B cell (primary cell): ENCODE measurements around the gene CACNA1D. TPM values are rescaled to one million over a fixed set of nuclear protein-coding genes. Genes with fewer than 3 reads are reported as not detected.

Experiments
- ATAC-seq: fragments of 200-7000 bp; cut with Tn5 transposase; one replicate; pipeline ENCODE4 v1.10.0; 2021; ENCODE audit warnings: low read depth, mild to moderate bottlenecking, moderate number of reproducible peaks, moderate library complexity
- CTCF ChIA-PET: fragments of 350-600 bp; sonication (Branson Sonifier 250); formaldehyde crosslinking; loops from one replicate; lab custom pipeline; 2021; ENCODE audit warnings: antibody characterized with exemption, inconsistent platforms; lab: Charles Lee
- POLR2A ChIA-PET: fragments of 350-600 bp; sonication (Branson Sonifier 250); formaldehyde crosslinking; loops from one replicate; lab custom pipeline; 2021; ENCODE audit warnings: antibody characterized with exemption; lab: Charles Lee
- DNase-seq: peaks from one replicate; pipeline ENCODE4 v3.0.0; 2013
- H2AFZ ChIP-seq: 2 replicates; pipeline ENCODE4 v1.6.1; 2012; ENCODE audit warnings: mild to moderate bottlenecking, low read depth, low read length; ENCODE audit not compliant: insufficient read depth, poor library complexity, severe bottlenecking
- H3K27ac ChIP-seq, 2 donors: 1 replicate in 1 of 2; 2 replicates in 1 of 2; pipeline ENCODE4 v1.5.1; 2012 to 2013; ENCODE audit warnings: low read length in 2 of 2, mild to moderate bottlenecking in 2 of 2, moderate library complexity in 1 of 2
- H3K27me3 ChIP-seq, 4 experiments: fragments of 200-600 bp in 1 of 4; sonication (generic) in 1 of 4; replicated peaks in 1 of 4; 1 replicate in 2 of 4; 2 replicates in 2 of 4; pipeline versions ENCODE4 v1.6.1 to v1.7.0; 2013 to 2016; ENCODE audit warnings: low read length in 3 of 4, mild to moderate bottlenecking in 2 of 4, mixed read lengths in 1 of 4, moderate library complexity in 1 of 4; ENCODE audit not compliant: insufficient read depth in 4 of 4, control insufficient read depth in 3 of 4; ENCODE audit errors: control extremely low read depth in 1 of 4
- H3K36me3 ChIP-seq, 2 experiments: replicated peaks in 1 of 2; 1 replicate in 1 of 2; 2 replicates in 1 of 2; pipeline versions ENCODE4 v1.6.1 to v1.7.1; 2013; ENCODE audit warnings: low read length in 1 of 2; ENCODE audit not compliant: insufficient read depth in 2 of 2, control insufficient read depth in 1 of 2; ENCODE audit errors: control extremely low read depth in 1 of 2, extremely low read depth in 1 of 2
- H3K4me1 ChIP-seq, 2 donors: fragments of 200-600 bp in 1 of 2; sonication (generic) in 1 of 2; 1 replicate in 1 of 2; 2 replicates in 1 of 2; pipeline versions ENCODE4 v1.5.1 to v1.6.1; 2013 to 2017; ENCODE audit warnings: low read length in 2 of 2; ENCODE audit not compliant: control insufficient read depth in 2 of 2, insufficient read depth in 2 of 2
- H3K4me2 ChIP-seq: replicated peaks from 2 replicates; pipeline ENCODE3; 2012; ENCODE audit warnings: mild to moderate bottlenecking, low read depth, low read length; ENCODE audit not compliant: poor library complexity, severe bottlenecking
- H3K4me3 ChIP-seq, 5 experiments: fragments of 200-600 bp in 1 of 5; sonication (generic) in 1 of 5; 1 replicate in 3 of 5; 2 replicates in 2 of 5; pipeline versions ENCODE4 v1.5.1 to v1.7.0; 2011 to 2016; ENCODE audit warnings: low read length in 4 of 5, mild to moderate bottlenecking in 4 of 5, low read depth in 2 of 5, control low read depth in 1 of 5, moderate library complexity in 1 of 5; ENCODE audit not compliant: insufficient read depth in 1 of 5; ENCODE audit errors: control extremely low read depth in 1 of 5, extremely low read depth in 1 of 5
- H3K79me2 ChIP-seq: fragments of 200-600 bp; sonication (generic); one replicate; pipeline ENCODE4 v1.6.0; 2016; ENCODE audit warnings: low read length; ENCODE audit not compliant: control insufficient read depth, insufficient read depth
- H3K9ac ChIP-seq: fragments of 200-600 bp; sonication (generic); 2 replicates; pipeline ENCODE4 v1.6.1; 2017; ENCODE audit warnings: mild to moderate bottlenecking, low read length, moderate library complexity
- H3K9me3 ChIP-seq, 3 donors: one replicate each; pipeline versions ENCODE4 v1.6.1 to v1.7.1; 2013; ENCODE audit warnings: low read length in 2 of 3; ENCODE audit not compliant: control insufficient read depth in 2 of 3, insufficient read depth in 1 of 3; ENCODE audit errors: control extremely low read depth in 1 of 3
- H4K20me1 ChIP-seq: 2 replicates; pipeline ENCODE4 v1.6.0; 2012; ENCODE audit warnings: mild to moderate bottlenecking, low read length; ENCODE audit not compliant: insufficient read depth, control insufficient read depth, poor library complexity, severe bottlenecking
- H3K27ac Mint-ChIP-seq: one replicate; pipeline ENCODE4 v1.8.0; 2021; ENCODE audit warnings: mixed read lengths
- H3K27me3 Mint-ChIP-seq: one replicate; pipeline ENCODE4 v1.8.0; 2021; ENCODE audit warnings: mixed read lengths
- H3K4me1 Mint-ChIP-seq: one replicate; pipeline ENCODE4 v1.8.0; 2021; ENCODE audit warnings: mixed read lengths
- H3K4me3 Mint-ChIP-seq: one replicate; pipeline ENCODE4 v1.8.0; 2021; ENCODE audit warnings: mixed read lengths
- H3K9me3 Mint-ChIP-seq: one replicate; pipeline ENCODE4 v1.8.0; 2022; ENCODE audit warnings: mixed read lengths; ENCODE audit not compliant: insufficient read depth
- CTCF ChIP-seq: fragments of 200-600 bp; IDR thresholded peaks from one replicate; pipeline ENCODE4 v1.8.0; 2022; ENCODE audit warnings: antibody characterized with exemption, mild to moderate bottlenecking
- EZH2 ChIP-seq: IDR thresholded peaks from 2 replicates; pipeline ENCODE4 v1.6.1; 2012; ENCODE audit warnings: borderline replicate concordance, low read depth, mild to moderate bottlenecking, moderate library complexity, low read length; ENCODE audit not compliant: insufficient read depth, poor library complexity, severe bottlenecking
- WGBS: methylation state at CpG from one replicate; pipeline ENCODE4 v1.1.5; 2013; ENCODE audit warnings: missing lambda C conversion rate; ENCODE audit not compliant: insufficient coverage; 5-methylcytosine and 5-hydroxymethylcytosine counted together
- intact Hi-C: fragments of 100-400 bp; cut with micrococcal nuclease; formaldehyde crosslinking; loops from one replicate; pipeline ENCODE4 v1.10.0; 2022
- polyA plus RNA-seq: library from polyadenylated mRNA; depleted of rRNA; stranded (reverse); fragments of >200 nt; gene quantifications from 2 replicates; pipeline ENCODE4 v1.2.3, GENCODE V29; 2012
- total RNA-seq, 2 donors: library from RNA; stranded (reverse); fragments of 120-200 nt in 1 of 2; gene quantifications; 1 replicate in 1 of 2; 2 replicates in 1 of 2; pipeline versions ENCODE4 v1.2.3 to v1.2.4, GENCODE V29; 2013 to 2022

Gene CACNA1D
- total and polyA plus RNA-seq, 2 donors (not counting 1 experiment from before 2014, with no cell fraction given) = 0.06 to 0.07 TPM

- Histone ChIP-seq H3K9ac (no peak overlapping the region), H3K4me1 (peaks cover 4 to 5% of the 10 kb centered on the region in 2 donors), H3K27ac (no peak overlapping the region), H4K20me1 (no peaks in the 10 kb centered on the region), H3K27me3 (peaks cover 0 to 2% (median 0%) of the 10 kb centered on the region in 4 experiments), H3K4me2 (no peak overlapping the region), H3K79me2 (no peaks in the 10 kb centered on the region), H3K36me3 (no peaks in the 10 kb centered on the region), H3K4me3 (no peak overlapping the region), H2AFZ (no peak overlapping the region), H3K9me3 (no peaks in the 10 kb centered on the region)
- POLR2A ChIA-PET = no interaction called here
- CTCF ChIA-PET = no interaction called here
- intact Hi-C loops = no loop called here
- TF ChIP-seq EZH2 (no peak), CTCF (no peak)
- WGBS = 80% methylated on average over 1 of the region's 3 CpGs
- Mint-ChIP-seq H3K27ac (no peak overlapping the region), H3K9me3 (no peaks in the 10 kb centered on the region), H3K4me3 (no peak overlapping the region), H3K4me1 (peaks cover under 1% of the 10 kb centered on the region), H3K27me3 (no peaks in the 10 kb centered on the region)
- ATAC-seq = no peak
- DNase-seq = no peak
Observed at GRCh38 chr3:53758846-53759245, 264.4 kb downstream of the CACNA1D start.

GRCh38 chr3:53763353-53763752, 268.9 kb downstream of the CACNA1D start:
- intact Hi-C loops = no loop called here
- Histone ChIP-seq H3K27ac (no peak overlapping the region), H3K4me1 (no peaks in the 10 kb centered on the region), H3K9me3 (no peaks in the 10 kb centered on the region), H3K4me3 (no peak overlapping the region), H3K4me2 (no peak overlapping the region), H3K36me3 (no peaks in the 10 kb centered on the region), H4K20me1 (no peaks in the 10 kb centered on the region), H3K79me2 (no peaks in the 10 kb centered on the region), H3K9ac (no peak overlapping the region), H3K27me3 (no peaks in the 10 kb centered on the region), H2AFZ (no peak overlapping the region)
- no peaks in the 10 kb centered on the region for H3K27me3 Mint-ChIP-seq
- H3K4me3 Mint-ChIP-seq = no peak overlapping the region
- ATAC-seq (no peak), DNase-seq (no peak)
- no peaks in the 10 kb centered on the region for H3K4me1 Mint-ChIP-seq
- H3K27ac Mint-ChIP-seq = no peak overlapping the region
- 93% methylated on average over 2 of the region's 7 CpGs for WGBS
- CTCF ChIA-PET = no interaction called here
- H3K9me3 Mint-ChIP-seq = no peaks in the 10 kb centered on the region
- POLR2A ChIA-PET = no interaction called here
- TF ChIP-seq EZH2 = no peak
- no peak for TF ChIP-seq CTCF
